SJCRH30 (cell line): ENCODE results near the gene TEAD3. TPM values are rescaled to one million over a fixed set of nuclear protein-coding genes. Genes with fewer than 3 reads are reported as not detected.
"Not testable (repeated sequence)": the region's sequence is repeated elsewhere in the genome, so short reads cannot be mapped to it uniquely, and the experiment has no call there.

Experiments used
- DNase-seq, 2 experiments: peaks; one replicate each; pipeline ENCODE4 v3.0.0-alpha.2; 2015 to 2020
- H3K27ac ChIP-seq: fragments of 250-450 bp; sonication (Bioruptor Pico); 2 replicates; pipeline ENCODE4 v1.5.1; 2020; ENCODE audit warnings: mild to moderate bottlenecking, moderate library complexity
- H3K27me3 ChIP-seq: fragments of 250-450 bp; sonication (Bioruptor Pico); 2 replicates; pipeline ENCODE4 v1.5.1; 2020; ENCODE audit warnings: mild to moderate bottlenecking, moderate library complexity
- H3K36me3 ChIP-seq: fragments of 250-450 bp; sonication (Bioruptor Pico); 2 replicates; pipeline ENCODE4 v1.5.1; 2020; ENCODE audit warnings: mild to moderate bottlenecking, moderate library complexity
- H3K4me1 ChIP-seq: fragments of 250-450 bp; sonication (Bioruptor Pico); 2 replicates; pipeline ENCODE4 v1.5.1; 2020; ENCODE audit warnings: mild to moderate bottlenecking, moderate library complexity
- H3K4me3 ChIP-seq: fragments of 250-450 bp; sonication (Bioruptor Pico); 2 replicates; pipeline ENCODE4 v1.5.1; 2020; ENCODE audit warnings: mild to moderate bottlenecking, moderate library complexity
- H3K9me3 ChIP-seq: fragments of 250-450 bp; sonication (Bioruptor Pico); replicated peaks from 2 replicates; pipeline ENCODE4 v1.5.1; 2020; ENCODE audit warnings: mild to moderate bottlenecking, moderate library complexity
- total RNA-seq: library from RNA; depleted of rRNA; stranded (reverse); fragments of >200 nt; shearing (Covaris generic); gene quantifications from 2 replicates; pipeline ENCODE4 v1.2.3, GENCODE V29; 2014

TEAD3 gene
- total RNA-seq, 1 experiment from 2014 or later: 8.8 TPM

DNA sequence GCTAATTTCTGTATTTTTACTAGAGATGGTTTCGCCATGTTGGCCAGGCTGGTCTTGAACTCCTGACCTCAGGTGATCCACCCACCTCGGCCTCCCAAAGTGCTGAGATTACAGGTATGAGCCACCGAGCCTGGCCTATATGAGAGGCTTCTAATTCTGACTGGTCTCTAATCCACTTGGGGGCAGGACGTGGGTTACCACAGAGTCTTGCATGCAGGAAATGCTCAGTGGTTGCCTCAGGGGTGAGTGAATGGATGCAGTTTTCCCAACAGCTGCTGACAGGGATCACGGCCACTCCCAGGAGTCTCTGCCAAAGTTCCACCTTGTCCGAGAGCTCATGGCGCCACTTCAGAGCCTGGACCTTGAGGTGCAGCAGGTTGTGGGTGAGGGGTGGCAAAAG, 51.2 kb downstream of the TEAD3 start:
- peak; percentile 74 to 79 for DNase-seq
- Histone ChIP-seq H3K27me3 (0 out of 2 replicates have a peak, but pooled peaks cover 3% of the 10 kb centered on the region), H3K9me3 (no peaks in the 10 kb centered on the region), H3K27ac (no peak overlapping the region), H3K36me3 (no peaks in the 10 kb centered on the region), H3K4me1 (no peaks in the 10 kb centered on the region; the same call in 1 of the 2 replicates), H3K4me3 (no peak overlapping the region)

DNA sequence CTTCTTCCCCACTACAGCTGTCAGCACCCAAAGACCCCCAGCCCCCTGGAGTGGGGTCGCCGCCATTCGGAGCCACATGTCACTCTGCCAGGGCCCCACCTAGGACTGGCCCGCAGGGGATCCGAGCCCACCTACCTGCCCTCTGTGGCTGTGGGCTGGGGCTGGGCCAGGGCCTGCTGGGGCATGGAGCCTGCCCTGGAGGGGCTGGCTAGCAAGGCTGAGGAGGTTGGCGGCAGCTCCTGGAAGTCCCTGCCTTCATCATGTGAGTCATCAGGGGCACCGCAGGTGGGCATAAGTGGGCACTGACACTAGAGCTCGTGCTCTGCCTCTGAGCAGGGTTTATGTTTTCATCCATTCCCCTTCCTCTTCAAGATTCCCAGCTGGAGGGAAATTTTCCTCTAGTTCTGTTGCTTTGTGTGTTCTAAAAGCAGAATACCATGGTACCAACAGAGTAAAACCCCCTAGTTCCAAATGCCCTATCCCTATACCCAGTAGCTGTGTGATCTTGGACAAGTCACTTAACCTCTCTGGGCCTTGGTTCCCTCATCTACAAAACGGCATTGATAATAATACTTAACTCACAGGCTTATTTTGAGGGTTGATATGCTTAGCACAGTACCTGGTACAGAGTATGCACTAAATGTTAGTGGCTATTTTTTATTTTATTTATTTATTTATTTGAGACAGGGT, 53.4 kb downstream of the TEAD3 start:
- Histone ChIP-seq H3K27ac (no peak overlapping the region), H3K36me3 (no peaks in the 10 kb centered on the region), H3K4me1 (no peaks in the 10 kb centered on the region; the same call in 1 of the 2 replicates), H3K9me3 (no peaks in the 10 kb centered on the region), H3K27me3 (no peaks in the 10 kb centered on the region), H3K4me3 (no peak overlapping the region)
- no peak for DNase-seq

DNA sequence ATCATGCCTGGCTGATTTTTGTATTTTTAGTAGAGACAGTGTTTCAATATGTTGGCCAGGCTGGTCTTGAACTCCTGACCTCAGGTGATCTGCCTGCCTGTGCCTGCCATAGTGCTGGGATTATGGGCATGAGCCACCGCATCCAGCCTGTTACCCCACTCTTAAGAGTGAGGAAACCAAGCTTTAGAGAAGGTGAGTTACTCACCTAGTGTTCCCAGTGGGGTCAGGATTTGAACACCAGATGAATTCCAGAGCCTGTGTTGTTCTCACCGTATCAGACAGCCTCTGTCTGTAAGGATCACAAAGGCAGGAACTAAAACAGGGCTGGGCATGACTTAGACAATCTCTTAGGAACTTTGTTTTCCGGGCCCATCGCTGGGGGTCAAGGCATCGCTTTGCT, 54.2 kb downstream of the TEAD3 start:
- H3K27me3 ChIP-seq: no peaks in the 10 kb centered on the region
- H3K36me3 ChIP-seq: no peaks in the 10 kb centered on the region
- no peak overlapping the region for H3K4me3 ChIP-seq
- H3K4me1 ChIP-seq: no peaks in the 10 kb centered on the region; the same call in 1 of the 2 replicates
- no peaks in the 10 kb centered on the region for H3K9me3 ChIP-seq
- no peak overlapping the region for H3K27ac ChIP-seq
- no peak for DNase-seq

DNA sequence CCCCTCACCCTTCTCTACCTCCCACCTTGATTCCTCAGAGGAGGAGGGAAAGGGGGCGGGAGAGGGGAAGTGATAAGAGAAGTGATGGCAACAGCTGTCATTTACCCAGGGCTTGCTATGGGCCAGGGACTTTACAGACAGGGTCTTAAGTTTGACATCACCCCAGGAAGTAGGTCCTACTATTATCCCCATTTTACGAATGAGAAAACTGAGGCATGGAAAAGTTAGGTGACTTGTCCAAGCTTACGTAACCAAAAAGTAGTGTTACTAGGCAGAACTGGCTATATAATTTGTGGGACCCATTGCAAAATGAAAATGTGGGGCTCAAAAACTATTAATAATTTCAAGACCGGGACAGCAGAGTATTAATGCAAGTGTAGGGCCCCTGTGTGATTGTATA, 55.2 kb downstream of the TEAD3 start:
- no peaks in the 10 kb centered on the region for H3K27me3 ChIP-seq
- peak; percentile 23 to 40 for DNase-seq
- no peak overlapping the region for H3K4me3 ChIP-seq
- no peak overlapping the region for H3K27ac ChIP-seq
- H3K36me3 ChIP-seq: no peaks in the 10 kb centered on the region
- no peaks in the 10 kb centered on the region; the same call in 1 of the 2 replicates for H3K4me1 ChIP-seq
- H3K9me3 ChIP-seq: no peaks in the 10 kb centered on the region

DNA sequence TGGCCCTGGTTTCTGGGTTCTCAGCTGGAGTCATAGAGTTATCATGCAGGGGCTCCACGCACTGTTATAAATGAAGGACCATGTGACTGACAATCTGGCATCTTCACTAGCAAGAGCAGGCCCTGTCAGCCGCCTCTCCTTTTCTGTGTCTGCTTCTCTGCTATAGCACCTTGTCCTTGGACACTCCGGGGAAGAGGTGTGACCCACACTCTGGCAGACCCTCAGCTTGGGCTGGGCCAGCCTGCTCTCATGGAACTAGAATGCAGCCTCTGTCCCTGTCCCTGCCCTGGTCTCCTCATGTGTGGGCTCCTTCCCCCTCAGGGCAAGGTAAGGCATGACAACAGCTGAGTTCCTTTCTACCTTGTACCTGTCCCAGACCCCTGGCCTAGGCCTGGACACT, 55.7 kb downstream of the TEAD3 start:
- Histone ChIP-seq H3K27me3 (no peaks in the 10 kb centered on the region), H3K36me3 (no peaks in the 10 kb centered on the region), H3K27ac (no peak overlapping the region), H3K4me1 (no peaks in the 10 kb centered on the region; the same call in 1 of the 2 replicates), H3K9me3 (no peaks in the 10 kb centered on the region), H3K4me3 (no peak overlapping the region)
- DNase-seq: no peak

DNA sequence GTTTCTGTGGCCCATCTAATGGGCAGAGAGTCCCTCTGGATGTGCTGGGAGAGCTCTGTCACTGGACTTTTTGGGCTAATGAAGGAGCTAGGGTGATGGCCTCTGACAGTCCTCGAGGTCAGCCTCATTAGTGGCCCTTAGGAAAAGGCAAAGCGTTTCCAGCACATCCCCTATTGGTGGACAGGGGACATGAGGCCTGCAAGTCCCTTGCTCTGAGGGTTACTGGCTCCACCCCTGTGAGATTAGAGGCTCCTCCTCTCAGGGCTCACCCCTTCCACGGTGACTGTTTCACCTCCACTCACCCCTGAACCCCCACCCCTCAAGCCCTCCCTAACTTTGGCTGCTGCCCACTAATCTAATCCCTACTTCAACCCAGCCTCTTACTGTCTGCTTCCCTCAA, 57.6 kb downstream of the TEAD3 start:
- H3K9me3 ChIP-seq: no peaks in the 10 kb centered on the region
- DNase-seq: no peak
- no peaks in the 10 kb centered on the region for H3K36me3 ChIP-seq
- H3K27ac ChIP-seq: no peak overlapping the region
- no peaks in the 10 kb centered on the region for H3K4me1 ChIP-seq
- H3K27me3 ChIP-seq: no peaks in the 10 kb centered on the region
- H3K4me3 ChIP-seq: no peak overlapping the region

DNA sequence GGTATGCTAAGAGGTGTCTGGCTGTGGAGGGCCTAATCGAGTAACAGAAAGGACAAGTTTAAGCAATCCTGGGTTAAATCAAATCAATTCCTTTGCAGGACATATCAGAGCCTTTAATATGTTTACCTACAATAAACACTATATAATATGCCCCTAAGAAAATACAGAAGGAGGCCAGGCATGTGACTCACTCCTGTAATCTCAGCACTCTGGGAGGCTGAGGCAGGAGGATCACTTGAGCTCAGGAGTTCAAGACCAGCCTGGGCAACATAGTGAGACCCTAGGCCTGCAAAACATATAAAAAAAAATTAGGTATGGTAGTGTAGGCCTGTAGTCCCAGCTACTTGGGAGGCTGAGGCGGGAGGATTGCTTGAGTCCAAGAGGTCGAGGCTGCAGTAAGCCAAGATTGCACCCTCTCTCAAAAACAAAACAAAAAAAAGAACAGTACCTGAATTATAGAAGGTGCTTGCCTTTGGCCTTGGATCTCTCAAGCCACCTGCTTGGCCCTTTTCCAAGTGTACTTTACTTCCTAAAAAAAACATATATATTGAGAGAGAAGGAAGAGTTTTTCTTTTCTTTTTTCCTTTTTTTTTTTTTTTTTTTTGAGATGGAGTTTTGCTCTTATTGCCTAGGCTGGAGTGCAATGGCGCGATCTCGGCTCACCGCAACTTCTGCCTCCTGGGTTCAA, 58.4 kb downstream of the TEAD3 start:
- not testable (repeated sequence) for DNase-seq

DNA sequence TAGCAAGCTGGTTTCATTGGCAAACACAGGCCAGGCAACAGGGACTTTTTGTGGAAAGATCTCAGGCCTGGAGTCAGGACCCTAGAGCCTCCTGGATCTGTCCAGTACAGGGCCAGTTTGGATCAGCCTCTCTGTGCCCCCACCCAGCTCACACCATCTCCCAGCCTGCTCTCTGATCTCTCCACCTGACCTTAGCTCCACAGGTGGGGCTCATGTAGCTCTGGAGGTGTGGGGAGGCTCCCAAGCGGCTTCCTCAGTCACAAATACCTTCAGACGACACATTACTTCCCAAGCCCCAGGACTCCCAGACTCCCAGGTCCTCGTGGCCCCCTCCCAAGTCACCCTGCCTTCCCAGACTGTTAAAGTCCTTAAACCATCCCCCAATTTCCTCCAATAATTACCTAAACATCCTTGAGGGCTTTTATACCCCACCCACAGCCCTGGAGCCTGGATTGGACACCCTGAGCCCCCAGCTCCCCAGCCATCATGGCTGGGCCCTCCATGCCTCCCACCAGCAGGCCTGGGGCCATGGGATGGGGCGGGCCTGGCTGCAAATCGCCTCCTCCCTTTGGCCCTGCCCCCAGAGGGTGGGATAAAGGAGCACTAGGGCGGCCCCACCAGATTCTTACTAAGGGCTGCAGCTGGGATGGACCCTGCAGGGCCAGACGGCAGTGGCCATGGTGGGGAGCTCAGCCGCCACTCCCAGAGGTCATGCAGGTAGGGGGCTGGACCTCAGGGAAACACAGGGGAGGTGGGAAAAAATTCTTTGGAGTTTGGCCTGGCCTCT, 60.6 kb downstream of the TEAD3 start:
- Histone ChIP-seq H3K4me3 (no peak overlapping the region), H3K27ac (no peak overlapping the region), H3K36me3 (no peaks in the 10 kb centered on the region), H3K27me3 (no peaks in the 10 kb centered on the region), H3K9me3 (no peaks in the 10 kb centered on the region), H3K4me1 (no peaks in the 10 kb centered on the region)
- DNase-seq: no peak

More for the DNA sequence above, 58.4 kb downstream of the TEAD3 start:
- H3K9me3 ChIP-seq, H3K36me3 ChIP-seq, H3K4me1 ChIP-seq, H3K4me3 ChIP-seq, H3K27me3 ChIP-seq, H3K27ac ChIP-seq: not testable (repeated sequence)

DNA sequence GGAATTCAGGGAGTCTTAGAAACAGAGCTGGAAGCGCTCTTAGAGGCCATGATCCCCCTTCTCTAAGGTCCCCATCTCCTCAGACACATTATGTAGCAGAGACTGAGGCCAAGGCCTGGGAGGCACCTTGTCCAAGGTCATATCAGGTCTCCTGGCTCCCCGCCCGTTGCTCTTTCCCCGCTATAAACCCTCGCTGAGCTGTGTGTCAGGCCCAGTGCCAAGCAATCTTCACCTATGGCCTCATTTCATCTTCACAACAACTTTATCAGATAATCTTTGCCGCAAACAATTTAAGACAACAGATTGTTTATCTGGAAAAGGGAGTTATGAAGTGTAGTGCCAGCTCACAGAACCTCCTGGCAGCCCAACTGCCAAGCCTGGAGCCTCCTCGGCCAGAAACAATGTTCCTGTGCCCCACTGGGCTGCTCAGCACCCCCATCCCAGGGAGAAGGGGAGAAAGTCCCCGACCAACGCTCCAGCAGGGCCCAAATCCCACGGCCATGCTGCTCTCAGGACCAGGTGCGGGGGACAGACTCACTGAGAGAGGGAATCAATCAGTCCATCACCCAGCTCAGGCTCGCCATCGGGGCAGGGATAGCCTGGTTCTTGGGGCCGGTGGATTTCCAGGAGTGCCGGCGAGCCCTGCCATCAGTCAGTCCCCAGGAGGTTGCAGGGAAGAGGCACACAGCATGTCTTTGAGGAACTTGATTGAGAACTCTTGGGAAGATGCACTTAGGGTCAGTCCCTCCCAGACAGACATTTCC, 61.6 kb downstream of the TEAD3 start:
- no peak overlapping the region for H3K4me3 ChIP-seq
- no peaks in the 10 kb centered on the region for H3K9me3 ChIP-seq
- H3K27ac ChIP-seq: no peak overlapping the region
- no peak for DNase-seq
- H3K27me3 ChIP-seq: no peaks in the 10 kb centered on the region
- H3K36me3 ChIP-seq: no peaks in the 10 kb centered on the region
- no peaks in the 10 kb centered on the region for H3K4me1 ChIP-seq

DNA sequence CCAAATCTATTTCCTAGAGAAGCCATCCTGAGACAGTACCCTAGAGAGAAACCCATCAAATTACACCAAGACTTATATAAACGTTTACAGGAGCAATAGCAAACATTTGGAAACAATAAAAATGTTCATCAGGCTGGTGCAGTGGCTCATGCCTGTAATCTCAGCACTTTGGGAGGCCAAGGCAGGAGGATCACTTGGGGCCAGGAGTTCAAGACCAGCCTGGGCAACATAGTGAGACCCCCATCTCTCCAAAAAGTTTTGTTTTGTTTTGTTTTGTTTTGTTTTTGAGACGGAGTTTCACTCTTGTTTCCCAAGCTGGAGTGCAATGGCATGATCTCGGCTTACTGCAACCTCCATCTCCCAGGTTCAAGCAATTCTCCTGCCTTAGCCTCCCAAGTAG, 64.2 kb downstream of the TEAD3 start:
- not testable (repeated sequence) for H3K27ac ChIP-seq, DNase-seq, H3K27me3 ChIP-seq

DNA sequence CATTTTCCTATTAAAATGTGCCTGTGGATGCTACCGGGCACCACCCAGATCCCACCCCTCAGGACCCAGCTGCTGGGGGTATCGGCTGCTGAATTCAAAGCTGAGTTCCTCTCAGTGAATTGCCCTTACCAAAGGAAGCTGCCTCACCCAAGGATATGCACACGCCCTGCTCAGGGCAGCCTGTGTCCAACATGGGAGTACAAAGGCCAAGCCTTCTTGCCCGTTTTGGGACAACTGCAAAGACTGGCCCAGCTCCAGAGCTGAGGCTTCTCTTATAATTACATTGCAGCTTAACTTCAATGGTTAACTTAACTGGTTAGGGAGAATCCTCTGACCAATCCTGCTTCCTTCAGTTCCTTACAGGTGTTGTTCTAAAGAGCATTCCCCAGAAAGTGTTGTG, 64.6 kb downstream of the TEAD3 start:
- no peak overlapping the region for H3K27ac ChIP-seq
- DNase-seq: no peak
- no peak overlapping the region for H3K4me3 ChIP-seq
- H3K27me3 ChIP-seq: no peaks in the 10 kb centered on the region
- no peaks in the 10 kb centered on the region for H3K36me3 ChIP-seq
- H3K9me3 ChIP-seq: peaks cover 3% of the 10 kb centered on the region; the same call in 1 of the 2 replicates
- H3K4me1 ChIP-seq: no peaks in the 10 kb centered on the region

More for the DNA sequence above, 64.2 kb downstream of the TEAD3 start:
- not testable (repeated sequence) for H3K9me3 ChIP-seq, H3K4me3 ChIP-seq, H3K4me1 ChIP-seq, H3K36me3 ChIP-seq

DNA sequence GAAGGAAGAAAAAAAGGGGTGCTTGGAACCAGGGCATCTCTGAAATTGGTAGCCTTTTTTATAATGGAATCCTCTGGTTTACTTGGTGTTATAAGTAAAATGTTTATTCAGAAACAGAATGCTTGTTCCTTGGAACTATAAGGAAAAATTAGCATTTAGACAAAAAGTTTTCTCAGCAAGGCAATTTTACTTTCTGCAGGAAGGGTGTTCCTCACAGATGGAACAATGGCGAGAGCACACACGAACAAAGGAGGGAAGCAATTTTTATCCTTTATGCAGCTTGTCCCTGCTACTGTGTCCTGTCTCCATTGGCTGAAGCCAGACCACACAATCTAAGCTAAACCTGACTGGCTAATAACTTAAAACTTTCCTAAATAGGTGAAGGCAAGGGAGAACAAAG, 67.4 kb downstream of the TEAD3 start:
- Histone ChIP-seq H3K27ac (no peak overlapping the region), H3K4me3 (no peak overlapping the region), H3K36me3 (peaks cover 7% of the 10 kb centered on the region; the same call in 1 of the 2 replicates), H3K4me1 (peaks cover 7% of the 10 kb centered on the region; the same call in 1 of the 2 replicates), H3K27me3 (no peaks in the 10 kb centered on the region), H3K9me3 (peaks cover 3% of the 10 kb centered on the region; the same call in 1 of the 2 replicates)
- DNase-seq: no peak

DNA sequence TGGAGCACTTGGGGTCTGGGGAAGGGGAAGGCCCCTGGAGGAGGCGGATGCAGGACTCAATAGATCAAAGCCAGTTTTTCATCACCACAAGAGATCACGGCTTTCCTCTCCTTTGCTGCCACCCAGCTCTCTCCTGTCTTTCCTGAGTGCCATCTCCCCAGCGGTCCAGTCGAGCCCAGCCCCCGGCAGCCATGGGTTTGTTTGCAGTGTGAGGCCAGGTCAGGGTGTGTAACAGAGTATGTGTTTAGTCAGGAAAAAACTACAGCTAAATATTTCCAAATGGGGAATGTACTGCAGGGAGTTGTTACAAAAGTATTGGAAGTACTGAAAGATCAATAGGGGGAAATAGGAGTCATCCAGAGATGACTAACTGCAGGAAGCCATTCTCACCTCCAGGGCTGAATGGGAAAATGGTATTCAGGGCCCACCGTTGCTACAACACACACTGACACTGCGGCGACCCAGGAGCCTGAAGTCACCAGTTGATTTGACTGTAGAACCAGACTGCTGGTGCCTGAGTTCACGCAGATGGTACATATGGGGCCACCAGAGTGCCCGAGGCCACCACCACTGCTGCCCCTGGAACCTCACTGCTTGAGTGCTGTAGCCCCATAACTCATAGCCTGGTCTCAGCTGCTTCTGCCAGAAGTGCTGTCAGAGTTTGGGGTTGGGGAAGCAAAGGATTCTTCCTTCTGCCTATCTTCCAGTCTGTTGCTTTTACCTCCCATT, 68.3 kb downstream of the TEAD3 start:
- DNase-seq: no peak
- H3K9me3 ChIP-seq: peaks cover 3% of the 10 kb centered on the region; the same call in 1 of the 2 replicates
- no peak overlapping the region for H3K27ac ChIP-seq
- H3K4me3 ChIP-seq: no peak overlapping the region
- peaks cover 7% of the 10 kb centered on the region; the same call in 1 of the 2 replicates for H3K36me3 ChIP-seq
- peaks cover 7% of the 10 kb centered on the region; the same call in 1 of the 2 replicates for H3K4me1 ChIP-seq
- no peaks in the 10 kb centered on the region for H3K27me3 ChIP-seq
